ENCODE results near the gene MAPKAPK2.

MAPKAPK2 gene

GRCh38 chr1:206753141-206753540 lies 68.4 kb downstream of the MAPKAPK2 start (continued):
- TF ChIP-seq, protein P1, sequence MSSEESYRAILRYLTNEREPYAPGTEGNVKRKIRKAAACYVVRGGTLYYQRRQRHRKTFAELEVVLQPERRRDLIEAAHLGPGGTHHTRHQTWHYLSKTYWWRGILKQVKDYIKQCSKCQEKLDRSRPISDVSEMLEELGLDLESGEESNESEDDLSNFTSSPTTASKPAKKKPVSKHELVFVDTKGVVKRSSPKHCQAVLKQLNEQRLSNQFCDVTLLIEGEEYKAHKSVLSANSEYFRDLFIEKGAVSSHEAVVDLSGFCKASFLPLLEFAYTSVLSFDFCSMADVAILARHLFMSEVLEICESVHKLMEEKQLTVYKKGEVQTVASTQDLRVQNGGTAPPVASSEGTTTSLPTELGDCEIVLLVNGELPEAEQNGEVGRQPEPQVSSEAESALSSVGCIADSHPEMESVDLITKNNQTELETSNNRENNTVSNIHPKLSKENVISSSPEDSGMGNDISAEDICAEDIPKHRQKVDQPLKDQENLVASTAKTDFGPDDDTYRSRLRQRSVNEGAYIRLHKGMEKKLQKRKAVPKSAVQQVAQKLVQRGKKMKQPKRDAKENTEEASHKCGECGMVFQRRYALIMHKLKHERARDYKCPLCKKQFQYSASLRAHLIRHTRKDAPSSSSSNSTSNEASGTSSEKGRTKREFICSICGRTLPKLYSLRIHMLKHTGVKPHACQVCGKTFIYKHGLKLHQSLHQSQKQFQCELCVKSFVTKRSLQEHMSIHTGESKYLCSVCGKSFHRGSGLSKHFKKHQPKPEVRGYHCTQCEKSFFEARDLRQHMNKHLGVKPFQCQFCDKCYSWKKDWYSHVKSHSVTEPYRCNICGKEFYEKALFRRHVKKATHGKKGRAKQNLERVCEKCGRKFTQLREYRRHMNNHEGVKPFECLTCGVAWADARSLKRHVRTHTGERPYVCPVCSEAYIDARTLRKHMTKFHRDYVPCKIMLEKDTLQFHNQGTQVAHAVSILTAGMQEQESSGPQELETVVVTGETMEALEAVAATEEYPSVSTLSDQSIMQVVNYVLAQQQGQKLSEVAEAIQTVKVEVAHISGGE (tag by site-specific recombination; conservative IDR thresholded peaks at IDR 0.05; ENCODE audit: low read depth), result no peak
- no peak for TF ChIP-seq ZNF629 (tag by site-specific recombination; IDR thresholded peaks at IDR 0.05)
- no peak for TF ChIP-seq HOXC10 (CRISPR knock-in tag; IDR thresholded peaks at IDR 0.05)

DNA sequence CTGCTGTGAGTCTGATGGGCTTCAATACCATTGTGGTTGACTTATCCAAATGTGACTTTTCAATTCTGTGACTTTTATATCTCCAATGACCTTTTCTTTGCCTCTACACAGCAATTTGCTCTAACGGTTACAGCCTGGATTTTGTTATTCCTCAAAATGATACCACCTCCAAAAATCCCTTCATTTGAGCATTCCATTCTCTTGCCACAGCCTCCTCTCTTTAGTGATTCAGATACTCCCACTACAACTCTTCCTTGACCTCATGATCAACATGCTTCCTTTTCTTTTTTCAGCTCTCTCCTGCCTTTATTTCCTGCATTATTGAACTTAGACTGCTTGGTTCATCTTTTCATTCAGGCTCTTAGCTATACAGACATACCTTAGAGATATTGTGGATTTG lies 69.3 kb downstream of the MAPKAPK2 start:
- H3K9me3 ChIP-seq (ENCODE audit: control insufficient read depth, insufficient read depth, low read depth, low read length), result no peaks in the 10 kb centered on the region
- CTCF ChIA-PET, result interaction anchor here (0.6 kb wide), 1 partner anchor 228 kb away, joined by 3 read pairs; no protein-coding TSS in a partner anchor
- TF ChIP-seq ZBTB17 (tag by site-specific recombination; IDR thresholded peaks at IDR 0.05), result no peak
- TF ChIP-seq WT1 (tag by site-specific recombination; IDR thresholded peaks at IDR 0.05), result no peak
- no peak for TF ChIP-seq ZFP3 (tag by site-specific recombination; IDR thresholded peaks at IDR 0.05; ENCODE audit: low read depth)
- TF ChIP-seq ZNF394 (tag by site-specific recombination; IDR thresholded peaks at IDR 0.05; ENCODE audit: borderline replicate concordance), result no peak
- TF ChIP-seq, protein P2, sequence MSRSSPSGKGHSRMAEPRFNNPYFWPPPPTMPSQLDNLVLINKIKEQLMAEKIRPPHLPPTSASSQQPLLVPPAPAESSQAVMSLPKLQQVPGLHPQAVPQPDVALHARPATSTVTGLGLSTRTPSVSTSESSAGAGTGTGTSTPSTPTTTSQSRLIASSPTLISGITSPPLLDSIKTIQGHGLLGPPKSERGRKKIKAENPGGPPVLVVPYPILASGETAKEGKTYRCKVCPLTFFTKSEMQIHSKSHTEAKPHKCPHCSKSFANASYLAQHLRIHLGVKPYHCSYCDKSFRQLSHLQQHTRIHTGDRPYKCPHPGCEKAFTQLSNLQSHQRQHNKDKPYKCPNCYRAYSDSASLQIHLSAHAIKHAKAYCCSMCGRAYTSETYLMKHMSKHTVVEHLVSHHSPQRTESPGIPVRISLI (tag by site-specific recombination; IDR thresholded peaks at IDR 0.05), result no peak
- TF ChIP-seq ZSCAN16 (tag by site-specific recombination; IDR thresholded peaks at IDR 0.05), result no peak
- no peak for TF ChIP-seq KLF1 (tag by site-specific recombination; IDR thresholded peaks at IDR 0.05)
- TF ChIP-seq ZNF792 (tag by site-specific recombination; IDR thresholded peaks at IDR 0.05), result no peak
- TF ChIP-seq, protein P3, sequence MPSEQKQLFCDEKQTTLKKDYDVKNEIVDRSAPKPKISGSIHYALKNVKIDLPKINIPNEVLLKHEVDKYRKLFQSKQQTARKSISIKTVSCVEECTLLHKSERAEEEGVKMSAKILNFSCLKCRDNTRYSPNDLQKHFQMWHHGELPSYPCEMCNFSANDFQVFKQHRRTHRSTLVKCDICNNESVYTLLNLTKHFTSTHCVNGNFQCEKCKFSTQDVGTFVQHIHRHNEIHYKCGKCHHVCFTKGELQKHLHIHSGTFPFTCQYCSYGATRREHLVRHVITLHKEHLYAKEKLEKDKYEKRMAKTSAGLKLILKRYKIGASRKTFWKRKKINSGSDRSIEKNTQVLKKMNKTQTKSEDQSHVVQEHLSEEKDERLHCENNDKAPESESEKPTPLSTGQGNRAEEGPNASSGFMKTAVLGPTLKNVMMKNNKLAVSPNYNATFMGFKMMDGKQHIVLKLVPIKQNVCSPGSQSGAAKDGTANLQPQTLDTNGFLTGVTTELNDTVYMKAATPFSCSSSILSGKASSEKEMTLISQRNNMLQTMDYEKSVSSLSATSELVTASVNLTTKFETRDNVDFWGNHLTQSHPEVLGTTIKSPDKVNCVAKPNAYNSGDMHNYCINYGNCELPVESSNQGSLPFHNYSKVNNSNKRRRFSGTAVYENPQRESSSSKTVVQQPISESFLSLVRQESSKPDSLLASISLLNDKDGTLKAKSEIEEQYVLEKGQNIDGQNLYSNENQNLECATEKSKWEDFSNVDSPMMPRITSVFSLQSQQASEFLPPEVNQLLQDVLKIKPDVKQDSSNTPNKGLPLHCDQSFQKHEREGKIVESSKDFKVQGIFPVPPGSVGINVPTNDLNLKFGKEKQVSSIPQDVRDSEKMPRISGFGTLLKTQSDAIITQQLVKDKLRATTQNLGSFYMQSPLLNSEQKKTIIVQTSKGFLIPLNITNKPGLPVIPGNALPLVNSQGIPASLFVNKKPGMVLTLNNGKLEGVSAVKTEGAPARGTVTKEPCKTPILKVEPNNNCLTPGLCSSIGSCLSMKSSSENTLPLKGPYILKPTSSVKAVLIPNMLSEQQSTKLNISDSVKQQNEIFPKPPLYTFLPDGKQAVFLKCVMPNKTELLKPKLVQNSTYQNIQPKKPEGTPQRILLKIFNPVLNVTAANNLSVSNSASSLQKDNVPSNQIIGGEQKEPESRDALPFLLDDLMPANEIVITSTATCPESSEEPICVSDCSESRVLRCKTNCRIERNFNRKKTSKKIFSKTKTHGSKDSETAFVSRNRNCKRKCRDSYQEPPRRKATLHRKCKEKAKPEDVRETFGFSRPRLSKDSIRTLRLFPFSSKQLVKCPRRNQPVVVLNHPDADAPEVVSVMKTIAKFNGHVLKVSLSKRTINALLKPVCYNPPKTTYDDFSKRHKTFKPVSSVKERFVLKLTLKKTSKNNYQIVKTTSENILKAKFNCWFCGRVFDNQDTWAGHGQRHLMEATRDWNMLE (tag by site-specific recombination; conservative IDR thresholded peaks at IDR 0.05; ENCODE audit: low read depth), result no peak
- TF ChIP-seq ZFHX2 (tag by site-specific recombination; conservative IDR thresholded peaks at IDR 0.05), result no peak
- TF ChIP-seq GLIS1 (tag by site-specific recombination; IDR thresholded peaks at IDR 0.05), result no peak
- TF ChIP-seq ZNF473 (tag by site-specific recombination; IDR thresholded peaks at IDR 0.05), result no peak
- no peak for TF ChIP-seq ZNF366 (tag by site-specific recombination; conservative IDR thresholded peaks at IDR 0.05)
- no peak for TF ChIP-seq ZNF747 (tag by site-specific recombination; IDR thresholded peaks at IDR 0.05)
- no peak for TF ChIP-seq ZNF707 (tag by site-specific recombination; IDR thresholded peaks at IDR 0.05)
- no peak for TF ChIP-seq ZNF223 (tag by site-specific recombination; IDR thresholded peaks at IDR 0.05)
- TF ChIP-seq, protein P4, sequence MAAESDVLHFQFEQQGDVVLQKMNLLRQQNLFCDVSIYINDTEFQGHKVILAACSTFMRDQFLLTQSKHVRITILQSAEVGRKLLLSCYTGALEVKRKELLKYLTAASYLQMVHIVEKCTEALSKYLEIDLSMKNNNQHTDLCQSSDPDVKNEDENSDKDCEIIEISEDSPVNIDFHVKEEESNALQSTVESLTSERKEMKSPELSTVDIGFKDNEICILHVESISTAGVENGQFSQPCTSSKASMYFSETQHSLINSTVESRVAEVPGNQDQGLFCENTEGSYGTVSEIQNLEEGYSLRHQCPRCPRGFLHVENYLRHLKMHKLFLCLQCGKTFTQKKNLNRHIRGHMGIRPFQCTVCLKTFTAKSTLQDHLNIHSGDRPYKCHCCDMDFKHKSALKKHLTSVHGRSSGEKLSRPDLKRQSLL (tag by site-specific recombination; IDR thresholded peaks at IDR 0.05), result no peak
- TF ChIP-seq ZNF148 (tag by site-specific recombination; IDR thresholded peaks at IDR 0.05; ENCODE audit: borderline replicate concordance), result no peak
- TF ChIP-seq, protein P5, sequence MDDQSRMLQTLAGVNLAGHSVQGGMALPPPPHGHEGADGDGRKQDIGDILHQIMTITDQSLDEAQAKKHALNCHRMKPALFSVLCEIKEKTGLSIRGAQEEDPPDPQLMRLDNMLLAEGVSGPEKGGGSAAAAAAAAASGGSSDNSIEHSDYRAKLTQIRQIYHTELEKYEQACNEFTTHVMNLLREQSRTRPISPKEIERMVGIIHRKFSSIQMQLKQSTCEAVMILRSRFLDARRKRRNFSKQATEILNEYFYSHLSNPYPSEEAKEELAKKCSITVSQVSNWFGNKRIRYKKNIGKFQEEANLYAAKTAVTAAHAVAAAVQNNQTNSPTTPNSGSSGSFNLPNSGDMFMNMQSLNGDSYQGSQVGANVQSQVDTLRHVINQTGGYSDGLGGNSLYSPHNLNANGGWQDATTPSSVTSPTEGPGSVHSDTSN (CRISPR knock-in tag; IDR thresholded peaks at IDR 0.05), result no peak
- no peaks in the 10 kb centered on the region for H3K4me1 ChIP-seq (ENCODE audit: control insufficient read depth, insufficient read depth, low read length)
- H3K36me3 ChIP-seq (ENCODE audit: control insufficient read depth in 2 of 2, insufficient read depth in 1 of 2, low read length in 2 of 2), result no peaks in the 10 kb centered on the region
- POLR2A ChIA-PET, result no interaction called here
- H3K27ac ChIP-seq (ENCODE audit: extremely low read depth, low read depth, low read length), result no peak overlapping the region
- no peak overlapping the region for H3K4me3 ChIP-seq (ENCODE audit: low read depth, low read length)

All from HEK293 (cell line).